Esophagus squamous epithelium (tissue), 5 donors: Measurements from ENCODE around the gene RASSF7. TPM values are rescaled to one million over a fixed set of nuclear protein-coding genes. Genes with fewer than 3 reads are reported as not detected.

Experiments used
- DNase-seq: peaks from one replicate; lab custom pipeline; 2025; lab: John Stamatoyannopoulos, UW
- H3K27ac ChIP-seq, 4 donors: fragments of 200-600 bp; sonication (generic); one replicate each; pipeline ENCODE4 v1.5.1; 2016 to 2019; ENCODE audit warnings: mild to moderate bottlenecking in 1 of 4
- H3K27me3 ChIP-seq, 4 donors: fragments of 200-600 bp; sonication (generic); 1 replicate in 3 of 4; 2 replicates in 1 of 4; pipeline versions ENCODE4 v1.5.1 to v1.6.0; 2017 to 2021; ENCODE audit warnings: antibody characterized with exemption in 1 of 4
- H3K36me3 ChIP-seq, 3 donors: fragments of 200-600 bp; sonication (generic); one replicate each; pipeline ENCODE4 v1.5.1; 2016 to 2019
- H3K4me1 ChIP-seq, 3 donors: fragments of 200-600 bp; sonication (generic); one replicate each; pipeline ENCODE4 v1.5.1; 2017 to 2019
- H3K4me3 ChIP-seq, 4 donors: fragments of 200-600 bp; sonication (generic); 1 replicate in 3 of 4; 2 replicates in 1 of 4; pipeline ENCODE4 v1.5.1; 2016 to 2019; ENCODE audit warnings: mild to moderate bottlenecking in 2 of 4, moderate library complexity in 1 of 4
- H3K9me3 ChIP-seq, 3 donors: fragments of 200-600 bp; sonication (generic); one replicate each; pipeline ENCODE4 v1.5.1; 2016 to 2019
- POLR2A ChIP-seq, 4 donors: fragments of 450-650 bp; IDR thresholded peaks; one replicate each; pipeline ENCODE4 v1.6.1; 2017; ENCODE audit warnings: antibody characterized with exemption in 4 of 4, mild to moderate bottlenecking in 4 of 4, moderate library complexity in 3 of 4
- WGBS, 2 donors: methylation state at CpG; one replicate each; pipeline ENCODE4 v1.1.5; 2018; 5-methylcytosine and 5-hydroxymethylcytosine counted together
- intact Hi-C: fragments of 100-400 bp; cut with DNase I; formaldehyde crosslinking; loops from one replicate; pipeline ENCODE4 v1.15.0; 2022
- total RNA-seq, 4 donors: library from RNA; depleted of rRNA; stranded (reverse); fragments of >200 nt; gene quantifications; one replicate each; pipeline ENCODE4 v1.1.0, GENCODE V29; 2016
- TF ChIP-seq, protein P1 (sequence below), 6 experiments: fragments of 450-650 bp in 4 of 6; fragments of 200-600 bp in 2 of 6; sonication (generic) in 2 of 6; IDR thresholded peaks; one replicate each; pipeline ENCODE4 v1.5.1; 2016 to 2019; ENCODE audit warnings: antibody characterized with exemption in 6 of 6, mild to moderate bottlenecking in 4 of 6, moderate library complexity in 4 of 6
- donor health status: DM: yes; HTN: yes; CAD: no.

The RASSF7 gene
- total RNA-seq, 4 donors from 2014 or later, result 35.7 to 54.0 (median 44.4) TPM

- Histone ChIP-seq H3K4me3 (no peak overlapping the region), H3K27me3 (peaks cover 0 to 37% (median 0%) of the 10 kb centered on the region in 4 donors), H3K9me3 (no peaks in the 10 kb centered on the region), H3K27ac (no peak overlapping the region), H3K36me3 (no peaks in the 10 kb centered on the region), H3K4me1 (peaks cover 0 to 8% (median 0%) of the 10 kb centered on the region in 3 donors)
- WGBS, 2 donors, result 79 to 81% methylated on average over 18 to 25 of the region's 32 CpGs
- TF ChIP-seq POLR2A (IDR thresholded peaks at IDR 0.05), result no peak
- TF ChIP-seq, protein P1, sequence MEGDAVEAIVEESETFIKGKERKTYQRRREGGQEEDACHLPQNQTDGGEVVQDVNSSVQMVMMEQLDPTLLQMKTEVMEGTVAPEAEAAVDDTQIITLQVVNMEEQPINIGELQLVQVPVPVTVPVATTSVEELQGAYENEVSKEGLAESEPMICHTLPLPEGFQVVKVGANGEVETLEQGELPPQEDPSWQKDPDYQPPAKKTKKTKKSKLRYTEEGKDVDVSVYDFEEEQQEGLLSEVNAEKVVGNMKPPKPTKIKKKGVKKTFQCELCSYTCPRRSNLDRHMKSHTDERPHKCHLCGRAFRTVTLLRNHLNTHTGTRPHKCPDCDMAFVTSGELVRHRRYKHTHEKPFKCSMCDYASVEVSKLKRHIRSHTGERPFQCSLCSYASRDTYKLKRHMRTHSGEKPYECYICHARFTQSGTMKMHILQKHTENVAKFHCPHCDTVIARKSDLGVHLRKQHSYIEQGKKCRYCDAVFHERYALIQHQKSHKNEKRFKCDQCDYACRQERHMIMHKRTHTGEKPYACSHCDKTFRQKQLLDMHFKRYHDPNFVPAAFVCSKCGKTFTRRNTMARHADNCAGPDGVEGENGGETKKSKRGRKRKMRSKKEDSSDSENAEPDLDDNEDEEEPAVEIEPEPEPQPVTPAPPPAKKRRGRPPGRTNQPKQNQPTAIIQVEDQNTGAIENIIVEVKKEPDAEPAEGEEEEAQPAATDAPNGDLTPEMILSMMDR (IDR thresholded peaks at IDR 0.05), result no peak
- intact Hi-C loops, result no loop called here
- DNase-seq, result no peak
Measured at GRCh38 chr11:548700-549603, 11.8 kb upstream of the RASSF7 start.

DNA sequence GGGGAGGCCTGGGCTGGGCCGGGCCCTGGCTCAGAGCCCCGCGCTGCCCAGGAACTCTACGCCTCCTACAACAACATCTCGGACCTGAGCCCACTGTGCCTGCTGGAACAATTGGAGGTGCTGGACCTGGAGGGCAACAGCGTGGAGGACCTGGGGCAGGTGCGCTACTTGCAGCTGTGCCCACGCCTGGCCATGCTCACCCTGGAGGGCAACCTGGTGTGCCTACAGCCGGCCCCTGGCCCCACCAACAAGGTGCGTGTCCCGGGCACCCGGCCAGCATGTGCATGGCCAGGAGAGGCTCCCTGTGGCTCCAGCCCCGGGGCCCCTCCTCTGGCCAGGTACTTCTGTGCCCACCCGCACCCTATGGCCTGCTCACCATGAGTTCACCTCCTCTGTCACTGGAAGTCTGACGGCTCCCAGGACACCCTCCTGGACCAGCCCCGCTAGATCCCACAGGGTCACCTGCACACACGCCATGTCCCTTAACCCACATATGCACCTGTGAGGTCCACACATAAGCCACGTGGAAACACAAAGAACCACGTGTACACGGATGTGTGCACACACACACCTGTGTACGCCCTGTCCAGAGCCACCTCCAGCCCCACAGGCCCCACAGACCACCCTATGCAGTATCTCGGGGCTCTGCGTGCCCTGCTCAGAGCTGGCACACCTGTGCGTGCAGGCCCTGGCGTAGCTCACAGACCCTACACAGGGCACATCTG, 10.6 kb upstream of the RASSF7 start:
- TF ChIP-seq, protein P1 (IDR thresholded peaks at IDR 0.05), result no peak
- TF ChIP-seq POLR2A (IDR thresholded peaks at IDR 0.05), result no peak
- H3K4me1 ChIP-seq, result peaks cover 8 to 14% (median 8%) of the 10 kb centered on the region in 3 donors
- 72 to 91% methylated on average over 6 to 10 of the region's 25 CpGs for WGBS, 2 donors
- DNase-seq, result no peak
- no peak overlapping the region for H3K27ac ChIP-seq
- intact Hi-C loops, result no loop called here
- no peak overlapping the region for H3K4me3 ChIP-seq
- H3K9me3 ChIP-seq, result no peaks in the 10 kb centered on the region
- peaks cover 0 to 50% (median 0%) of the 10 kb centered on the region in 4 donors for H3K27me3 ChIP-seq
- no peaks in the 10 kb centered on the region for H3K36me3 ChIP-seq

GRCh38 chr11:550746-551085, 10.1 kb upstream of the RASSF7 start:
- peaks cover 13 to 19% (median 14%) of the 10 kb centered on the region in 3 donors for H3K4me1 ChIP-seq
- WGBS, 2 donors, result no CpG with 5 or more reads among the region's 5 CpGs
- H3K27ac ChIP-seq, result no peak overlapping the region
- no peak overlapping the region for H3K4me3 ChIP-seq
- H3K27me3 ChIP-seq, result peaks cover 0 to 55% (median 2%) of the 10 kb centered on the region in 4 donors
- no peak for DNase-seq
- TF ChIP-seq, protein P1 (IDR thresholded peaks at IDR 0.05), result no peak
- TF ChIP-seq POLR2A (IDR thresholded peaks at IDR 0.05), result no peak
- no peaks in the 10 kb centered on the region for H3K36me3 ChIP-seq
- intact Hi-C loops, result no loop called here
- no peaks in the 10 kb centered on the region for H3K9me3 ChIP-seq

GRCh38 chr11:551131-551530, 9.6 kb upstream of the RASSF7 start:
- H3K4me3 ChIP-seq, result no peak overlapping the region
- no peak for DNase-seq
- H3K27ac ChIP-seq, result no peak overlapping the region
- H3K4me1 ChIP-seq, result peaks cover 15 to 23% (median 18%) of the 10 kb centered on the region in 3 donors
- TF ChIP-seq, protein P1 (IDR thresholded peaks at IDR 0.05), result no peak
- no peak for TF ChIP-seq POLR2A (IDR thresholded peaks at IDR 0.05)
- H3K9me3 ChIP-seq, result no peaks in the 10 kb centered on the region
- 0 to 86% methylated on average over 1 to 2 of the region's 16 CpGs for WGBS, 2 donors
- intact Hi-C loops, result no loop called here
- H3K27me3 ChIP-seq, result peaks cover 0 to 59% (median 3%) of the 10 kb centered on the region in 4 donors
- no peaks in the 10 kb centered on the region for H3K36me3 ChIP-seq

GRCh38 chr11:551596-551995, 9.2 kb upstream of the RASSF7 start:
- DNase-seq, result no peak
- Histone ChIP-seq H3K36me3 (no peaks in the 10 kb centered on the region), H3K4me1 (peaks cover 15 to 27% (median 20%) of the 10 kb centered on the region in 3 donors), H3K27me3 (peaks cover 0 to 64% (median 3%) of the 10 kb centered on the region in 4 donors), H3K4me3 (no peak overlapping the region), H3K9me3 (no peaks in the 10 kb centered on the region), H3K27ac (no peak overlapping the region)
- intact Hi-C loops, result no loop called here
- TF ChIP-seq, protein P1 (IDR thresholded peaks at IDR 0.05), result no peak
- no peak for TF ChIP-seq POLR2A (IDR thresholded peaks at IDR 0.05)
- 100% methylated on average over 2 of the region's 12 CpGs; no CpG with 5 or more reads in 1 of the 2 donors for WGBS, 2 donors
